GM12801 (cell line): Measurements from ENCODE around the gene REM2.

Experiments
- TF ChIP-seq, protein P1 (sequence below): IDR thresholded peaks from one replicate; pipeline ENCODE4 v1.5.1; 2011; ENCODE audit warnings: control low read depth; ENCODE audit not compliant: insufficient read length; ENCODE audit errors: extremely low read depth

Gene REM2

GRCh38 chr14:22925513-22925912 is 42.5 kb downstream of the REM2 start:
- TF ChIP-seq, protein P1, sequence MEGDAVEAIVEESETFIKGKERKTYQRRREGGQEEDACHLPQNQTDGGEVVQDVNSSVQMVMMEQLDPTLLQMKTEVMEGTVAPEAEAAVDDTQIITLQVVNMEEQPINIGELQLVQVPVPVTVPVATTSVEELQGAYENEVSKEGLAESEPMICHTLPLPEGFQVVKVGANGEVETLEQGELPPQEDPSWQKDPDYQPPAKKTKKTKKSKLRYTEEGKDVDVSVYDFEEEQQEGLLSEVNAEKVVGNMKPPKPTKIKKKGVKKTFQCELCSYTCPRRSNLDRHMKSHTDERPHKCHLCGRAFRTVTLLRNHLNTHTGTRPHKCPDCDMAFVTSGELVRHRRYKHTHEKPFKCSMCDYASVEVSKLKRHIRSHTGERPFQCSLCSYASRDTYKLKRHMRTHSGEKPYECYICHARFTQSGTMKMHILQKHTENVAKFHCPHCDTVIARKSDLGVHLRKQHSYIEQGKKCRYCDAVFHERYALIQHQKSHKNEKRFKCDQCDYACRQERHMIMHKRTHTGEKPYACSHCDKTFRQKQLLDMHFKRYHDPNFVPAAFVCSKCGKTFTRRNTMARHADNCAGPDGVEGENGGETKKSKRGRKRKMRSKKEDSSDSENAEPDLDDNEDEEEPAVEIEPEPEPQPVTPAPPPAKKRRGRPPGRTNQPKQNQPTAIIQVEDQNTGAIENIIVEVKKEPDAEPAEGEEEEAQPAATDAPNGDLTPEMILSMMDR, result no peak

GRCh38 chr14:22926316-22926715 is 43.3 kb downstream of the REM2 start:
- TF ChIP-seq, protein P1, result no peak

DNA sequence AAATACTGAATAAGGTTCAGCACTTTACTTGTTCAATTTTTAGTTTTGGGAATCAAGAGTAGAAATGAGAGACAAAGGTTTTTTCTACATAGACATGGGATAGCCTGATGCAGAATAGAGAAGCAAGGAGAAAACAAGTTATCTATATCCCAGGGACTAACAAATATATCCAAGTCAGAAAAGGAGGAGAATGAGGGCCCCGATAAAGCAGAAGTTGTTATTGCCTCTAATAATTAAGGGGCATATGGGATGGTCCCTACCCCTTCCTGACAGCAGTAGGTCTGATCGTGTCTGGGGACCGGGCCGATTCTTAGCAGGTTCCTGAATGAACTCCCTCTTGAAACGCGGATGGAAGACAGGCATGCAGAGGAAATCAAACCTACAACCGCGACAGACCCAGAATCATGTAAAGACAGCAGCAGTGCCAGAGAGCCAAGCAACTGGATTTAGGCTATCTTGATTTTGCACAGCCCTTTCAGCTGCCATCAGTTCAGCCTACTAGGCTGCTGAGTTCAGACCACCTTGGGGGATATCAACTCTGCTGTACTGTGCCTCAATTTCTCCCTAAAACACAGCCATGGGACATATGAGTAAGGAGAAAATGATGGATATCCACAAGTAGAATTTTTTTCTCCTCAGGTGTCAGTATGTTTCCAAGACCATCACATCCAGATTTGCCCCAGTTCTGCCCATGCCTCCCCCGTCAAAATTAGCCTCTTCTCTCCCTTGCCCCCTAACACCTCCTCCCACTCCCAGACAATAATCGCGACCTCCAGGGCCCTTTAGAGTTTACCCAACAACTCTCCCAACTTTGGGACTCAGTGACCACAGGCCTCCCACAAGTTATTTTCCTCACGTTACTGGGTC is 45.4 kb downstream of the REM2 start:
- TF ChIP-seq, protein P1, result no peak

- TF ChIP-seq, protein P1, result no peak
Measured at GRCh38 chr14:22929104-22929960, 46.3 kb downstream of the REM2 start, which contains the start of gene PRMT5. Gene PRMT5, minus strand, starts transcription at chr14:22929376. Its CDS starts 15 bp downstream, at chr14:22929361.

- TF ChIP-seq, protein P1, result no peak
Measured at GRCh38 chr14:22929961-22930364, 46.9 kb downstream of the REM2 start.

GRCh38 chr14:22932146-22932545 is 49.1 kb downstream of the REM2 start:
- TF ChIP-seq, protein P1, result no peak

- TF ChIP-seq, protein P1, result no peak
Measured at GRCh38 chr14:22935156-22935555, 52.1 kb downstream of the REM2 start.
